Measurements from ENCODE around the gene SLC35F1. TPM values are rescaled to one million over a fixed set of nuclear protein-coding genes. Genes with fewer than 3 reads are reported as not detected.

The SLC35F1 gene
- polyA plus RNA-seq, 2 of the 4 experiments (the other 2 are of a cell fraction), result 0.01 TPM; not detected in 1

- TF ChIP-seq MAFK (IDR thresholded peaks at IDR 0.05; ENCODE audit: partially characterized antibody) (no peak), RFX5 (IDR thresholded peaks at IDR 0.05) (no peak), ESRRA (IDR thresholded peaks at IDR 0.05; ENCODE audit: borderline replicate concordance, low read length) (no peak), JUN (IDR thresholded peaks at IDR 0.05) (no peak), MYC (IDR thresholded peaks at IDR 0.05; ENCODE audit: borderline replicate concordance, low read length) (no peak), RARB (CRISPR knock-in tag; IDR thresholded peaks at IDR 0.05) (no peak), GATA3 (IDR thresholded peaks at IDR 0.05; ENCODE audit: borderline replicate concordance) (no peak), HEYL (CRISPR knock-in tag; IDR thresholded peaks at IDR 0.05) (no peak), CHD4 (IDR thresholded peaks at IDR 0.05; ENCODE audit: borderline replicate concordance) (no peak)
Observed at GRCh38 chr6:117880824-117881223, 26.2 kb upstream of the SLC35F1 start.

DNA sequence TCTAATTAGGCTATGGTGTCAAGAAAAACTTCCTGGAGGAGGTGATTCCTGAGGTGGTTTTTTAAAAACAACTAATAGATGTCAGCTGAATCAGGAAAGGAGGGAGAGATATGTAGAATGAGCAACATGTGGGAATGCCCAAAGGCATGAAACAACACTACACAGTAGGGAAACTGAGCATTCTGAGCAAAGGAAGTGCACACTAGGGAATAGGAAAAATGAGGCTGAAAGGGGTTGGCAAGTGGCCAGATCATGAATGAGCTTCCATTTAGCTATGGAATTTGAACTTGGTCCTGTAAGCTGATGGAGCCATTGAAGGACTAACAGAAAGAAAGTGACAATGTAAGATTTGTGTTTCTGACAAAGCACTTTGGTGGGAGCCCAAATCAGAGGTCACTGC lies 16.9 kb upstream of the SLC35F1 start:
- ChIA-PET POLR2A (no interaction called here), CTCF (no interaction called here)
- ATAC-seq (no peak), DNase-seq (ENCODE audit: low read depth in 1 of 2, low spot score in 1 of 2) (no peak), FAIRE-seq (no peak)
- TF ChIP-seq RFX5 (IDR thresholded peaks at IDR 0.05) (no peak), SMC3 (IDR thresholded peaks at IDR 0.05) (no peak), ESRRA (IDR thresholded peaks at IDR 0.05; ENCODE audit: borderline replicate concordance, low read length) (no peak), ZFP36 (IDR thresholded peaks at IDR 0.05; ENCODE audit: borderline replicate concordance, partially characterized antibody) (no peak), RCOR1 (IDR thresholded peaks at IDR 0.05; ENCODE audit: low read depth, low read length) (no peak), HDAC2 (IDR thresholded peaks at IDR 0.05) (no peak), EP300 (IDR thresholded peaks at IDR 0.05) (no peak), POLR2A (IDR thresholded peaks at IDR 0.05; ENCODE audit: low read length) (no peak), FOXS1 (CRISPR knock-in tag; IDR thresholded peaks at IDR 0.05) (no peak), NFE2L2 (conservative IDR thresholded peaks at IDR 0.05; ENCODE audit: low read length) (no peak), TP53 (CRISPR knock-in tag; IDR thresholded peaks at IDR 0.05) (no peak), FOSB (CRISPR knock-in tag; IDR thresholded peaks at IDR 0.05) (no peak), HES2 (IDR thresholded peaks at IDR 0.05) (no peak), GATA3 (IDR thresholded peaks at IDR 0.05; ENCODE audit: borderline replicate concordance) (no peak), ZSCAN20 (CRISPR knock-in tag; IDR thresholded peaks at IDR 0.05) (no peak), ZC3H11A (IDR thresholded peaks at IDR 0.05) (no peak), USF2 (IDR thresholded peaks at IDR 0.05) (no peak), CHD2 (IDR thresholded peaks at IDR 0.05; ENCODE audit: low read length, partially characterized antibody) (no peak)
- TF ChIP-seq, protein P1, sequence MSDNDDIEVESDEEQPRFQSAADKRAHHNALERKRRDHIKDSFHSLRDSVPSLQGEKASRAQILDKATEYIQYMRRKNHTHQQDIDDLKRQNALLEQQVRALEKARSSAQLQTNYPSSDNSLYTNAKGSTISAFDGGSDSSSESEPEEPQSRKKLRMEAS (IDR thresholded peaks at IDR 0.05), result no peak
- TF ChIP-seq, protein P2, sequence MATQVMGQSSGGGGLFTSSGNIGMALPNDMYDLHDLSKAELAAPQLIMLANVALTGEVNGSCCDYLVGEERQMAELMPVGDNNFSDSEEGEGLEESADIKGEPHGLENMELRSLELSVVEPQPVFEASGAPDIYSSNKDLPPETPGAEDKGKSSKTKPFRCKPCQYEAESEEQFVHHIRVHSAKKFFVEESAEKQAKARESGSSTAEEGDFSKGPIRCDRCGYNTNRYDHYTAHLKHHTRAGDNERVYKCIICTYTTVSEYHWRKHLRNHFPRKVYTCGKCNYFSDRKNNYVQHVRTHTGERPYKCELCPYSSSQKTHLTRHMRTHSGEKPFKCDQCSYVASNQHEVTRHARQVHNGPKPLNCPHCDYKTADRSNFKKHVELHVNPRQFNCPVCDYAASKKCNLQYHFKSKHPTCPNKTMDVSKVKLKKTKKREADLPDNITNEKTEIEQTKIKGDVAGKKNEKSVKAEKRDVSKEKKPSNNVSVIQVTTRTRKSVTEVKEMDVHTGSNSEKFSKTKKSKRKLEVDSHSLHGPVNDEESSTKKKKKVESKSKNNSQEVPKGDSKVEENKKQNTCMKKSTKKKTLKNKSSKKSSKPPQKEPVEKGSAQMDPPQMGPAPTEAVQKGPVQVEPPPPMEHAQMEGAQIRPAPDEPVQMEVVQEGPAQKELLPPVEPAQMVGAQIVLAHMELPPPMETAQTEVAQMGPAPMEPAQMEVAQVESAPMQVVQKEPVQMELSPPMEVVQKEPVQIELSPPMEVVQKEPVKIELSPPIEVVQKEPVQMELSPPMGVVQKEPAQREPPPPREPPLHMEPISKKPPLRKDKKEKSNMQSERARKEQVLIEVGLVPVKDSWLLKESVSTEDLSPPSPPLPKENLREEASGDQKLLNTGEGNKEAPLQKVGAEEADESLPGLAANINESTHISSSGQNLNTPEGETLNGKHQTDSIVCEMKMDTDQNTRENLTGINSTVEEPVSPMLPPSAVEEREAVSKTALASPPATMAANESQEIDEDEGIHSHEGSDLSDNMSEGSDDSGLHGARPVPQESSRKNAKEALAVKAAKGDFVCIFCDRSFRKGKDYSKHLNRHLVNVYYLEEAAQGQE (IDR thresholded peaks at IDR 0.05), result no peak
- Histone ChIP-seq H3K27ac (no peak overlapping the region), H3K4me3 (no peak overlapping the region), H3K4me2 (no peak overlapping the region), H3K9me3 (no peaks in the 10 kb centered on the region), H3K4me1 (no peaks in the 10 kb centered on the region)

More at GRCh38 chr6:117880824-117881223, 26.2 kb upstream of the SLC35F1 start:
- ATAC-seq (no peak), DNase-seq (ENCODE audit: low read depth in 1 of 2, low spot score in 1 of 2) (no peak), FAIRE-seq (no peak)
- Histone ChIP-seq H3K4me2 (no peak overlapping the region), H3K4me3 (no peak overlapping the region), H3K9me3 (no peaks in the 10 kb centered on the region), H3K4me1 (no peaks in the 10 kb centered on the region), H3K27ac (no peak overlapping the region)
- WGBS (ENCODE audit: missing lambda C conversion rate), result 0% methylated on average over 1 of the region's 1 CpG
- CTCF ChIA-PET, result no interaction called here
- POLR2A ChIA-PET, result no interaction called here
